GM19395 (cell line): ENCODE measurements around the gene POU2AF1.

Experiments used
- ATAC-seq: cut with Tn5 transposase; IDR thresholded peaks from one replicate; pipeline ENCODE4 v1.9.1; 2021; ENCODE audit warnings: mild to moderate bottlenecking, moderate library complexity; ENCODE audit not compliant: unreplicated experiment

Gene POU2AF1

GRCh38 chr11:111350811-111351210 is 28.3 kb downstream of the POU2AF1 start:
- ATAC-seq, result no peak

- no peak for ATAC-seq
Measured at GRCh38 chr11:111349191-111349695, 29.8 kb downstream of the POU2AF1 start.

- no peak for ATAC-seq
Measured at GRCh38 chr11:111348147-111348546, 30.9 kb downstream of the POU2AF1 start.

- ATAC-seq, result no peak
Measured at GRCh38 chr11:111347723-111348115, 31.4 kb downstream of the POU2AF1 start.

- no peak for ATAC-seq
Measured at GRCh38 chr11:111347002-111347722, 31.9 kb downstream of the POU2AF1 start.

GRCh38 chr11:111344032-111344431 is 35.0 kb downstream of the POU2AF1 start:
- no peak for ATAC-seq

- no peak for ATAC-seq
Measured at GRCh38 chr11:111342329-111342728, 36.7 kb downstream of the POU2AF1 start.

- ATAC-seq, result no peak
Measured at GRCh38 chr11:111339758-111340388, 39.2 kb downstream of the POU2AF1 start.

GRCh38 chr11:111336582-111337256 is 42.4 kb downstream of the POU2AF1 start:
- no peak for ATAC-seq

GRCh38 chr11:111336062-111336461 is 43.0 kb downstream of the POU2AF1 start:
- no peak for ATAC-seq

GRCh38 chr11:111335549-111335948 is 43.5 kb downstream of the POU2AF1 start:
- no peak for ATAC-seq

- no peak for ATAC-seq
Measured at GRCh38 chr11:111334532-111335502, 44.3 kb downstream of the POU2AF1 start.

- ATAC-seq, result no peak
Measured at GRCh38 chr11:111331711-111332479, 47.2 kb downstream of the POU2AF1 start.

- ATAC-seq, result no peak
Measured at GRCh38 chr11:111330234-111330893, 48.7 kb downstream of the POU2AF1 start.

- ATAC-seq, result no peak
Measured at GRCh38 chr11:111329306-111330204, 49.5 kb downstream of the POU2AF1 start.

GRCh38 chr11:111327908-111328624 is 51.0 kb downstream of the POU2AF1 start:
- no peak for ATAC-seq

- no peak for ATAC-seq
Measured at GRCh38 chr11:111326824-111327223, 52.3 kb downstream of the POU2AF1 start.

- ATAC-seq, result no peak
Measured at GRCh38 chr11:111325259-111325658, 53.8 kb downstream of the POU2AF1 start.
